Astrocyte of the cerebellum (primary cell): ENCODE measurements around the gene ANKLE2.
"Not testable (repeated sequence)": the region's sequence is repeated elsewhere in the genome, so short reads cannot be mapped to it uniquely, and the experiment has no call there.

Experiments used
- DNase-seq: peaks from one replicate; pipeline ENCODE4 v3.0.0-alpha.2; 2011; ENCODE audit warnings: low read depth
- H3K4me3 ChIP-seq: 2 replicates; pipeline ENCODE4 v1.5.1; 2011; ENCODE audit warnings: mild to moderate bottlenecking, low read depth, low read length, moderate library complexity
- CTCF ChIP-seq: IDR thresholded peaks from 2 replicates; pipeline ENCODE4 v1.5.1; 2012; ENCODE audit warnings: low read length, low read depth, moderate library complexity, mild to moderate bottlenecking; ENCODE audit errors: missing control alignments
- in situ Hi-C: cut with HindIII; loops from 2 replicates; pipeline ENCODE4 v1.10.0; 2017; ENCODE audit warnings: low sequenced_read_pairs

Gene ANKLE2

GRCh38 chr12:132700212-132700822 is 61.3 kb downstream of the ANKLE2 start:
- H3K4me3 ChIP-seq, result no peak overlapping the region
- in situ Hi-C loops, result no loop called here
- TF ChIP-seq CTCF, result no peak
- DNase-seq, result no peak

- DNase-seq, result no peak
- in situ Hi-C loops, result no loop called here
- TF ChIP-seq CTCF, result no peak
- H3K4me3 ChIP-seq, result no peak overlapping the region
Measured at GRCh38 chr12:132698341-132698740, 63.3 kb downstream of the ANKLE2 start.

- no peak overlapping the region for H3K4me3 ChIP-seq
- DNase-seq, result no peak
- no peak for TF ChIP-seq CTCF
- in situ Hi-C loops, result no loop called here
Measured at GRCh38 chr12:132695431-132695830, 66.2 kb downstream of the ANKLE2 start.

- DNase-seq, in situ Hi-C loops, H3K4me3 ChIP-seq: not testable (repeated sequence)
Measured at GRCh38 chr12:132694888-132695287, 66.7 kb downstream of the ANKLE2 start.

- DNase-seq, H3K4me3 ChIP-seq, in situ Hi-C loops: not testable (repeated sequence)
Measured at GRCh38 chr12:132692030-132692429, 69.6 kb downstream of the ANKLE2 start.

GRCh38 chr12:132690112-132690511 is 71.5 kb downstream of the ANKLE2 start:
- TF ChIP-seq CTCF, result no peak
- H3K4me3 ChIP-seq, result no peak overlapping the region
- no peak for DNase-seq
- in situ Hi-C loops, result no loop called here

GRCh38 chr12:132689227-132689626 is 72.4 kb downstream of the ANKLE2 start:
- no peak for DNase-seq
- no peak overlapping the region for H3K4me3 ChIP-seq
- in situ Hi-C loops, result loop anchor here (5.0 kb wide), 1 partner anchor 72 kb away; the partner anchor contains the start of gene P2RX2
- no peak for TF ChIP-seq CTCF
